SK-N-SH (cell line): Measurements from ENCODE around the gene PAPSS2. TPM values are rescaled to one million over a fixed set of nuclear protein-coding genes. Genes with fewer than 3 reads are reported as not detected.

Source experiments
- CTCF ChIA-PET: fragments of 300-600, 350-600 bp; formaldehyde crosslinking; extraction: SDS; loops from one replicate; lab custom pipeline; 2021; lab: Yijun Ruan, JAX
- POLR2A ChIA-PET: fragments of 350-600 bp; sonication (Branson Sonifier 250); formaldehyde crosslinking; extraction: SDS; loops from one replicate; lab custom pipeline; 2020; ENCODE audit warnings: antibody characterized with exemption, inconsistent platforms; lab: Yijun Ruan, JAX
- DNase-seq: peaks from one replicate; pipeline ENCODE4 v3.0.0; 2012
- H2AFZ ChIP-seq: fragments of 200-600 bp; sonication (generic); 2 replicates; pipeline ENCODE4 v1.8.1; 2016; ENCODE audit warnings: antibody characterized with exemption, mild to moderate bottlenecking, low read depth
- H3F3A ChIP-seq: fragments of 200-600 bp; sonication (generic); replicated peaks from 2 replicates; pipeline ENCODE3; 2016; ENCODE audit warnings: antibody characterized with exemption, mild to moderate bottlenecking; ENCODE audit not compliant: insufficient read depth
- H3K27ac ChIP-seq, 2 experiments: fragments of 200-500 bp in 1 of 2; fragments of 200-600 bp in 1 of 2; sonication (Bioruptor generic) in 1 of 2; sonication (generic), shearing (Covaris generic) in 1 of 2; 2 replicates each; pipeline versions ENCODE4 v1.5.1 to v1.6.1; 2014 to 2016; ENCODE audit warnings: low read depth in 2 of 2, inconsistent platforms in 1 of 2, low read length in 1 of 2, mild to moderate bottlenecking in 1 of 2, mixed read lengths in 1 of 2
- H3K27me3 ChIP-seq: fragments of 200-600 bp; sonication (generic), shearing (Covaris generic); 2 replicates; pipeline ENCODE4 v1.6.1; 2016; ENCODE audit warnings: mixed run types; ENCODE audit not compliant: insufficient read depth
- H3K36me3 ChIP-seq, 2 experiments: fragments of 200-500 bp in 1 of 2; fragments of 200-600 bp in 1 of 2; sonication (Bioruptor generic) in 1 of 2; sonication (generic) in 1 of 2; replicated peaks in 1 of 2; 2 replicates each; pipeline versions ENCODE3 to v1.5.1; 2014 to 2016; ENCODE audit warnings: low read length in 1 of 2, mild to moderate bottlenecking in 1 of 2; ENCODE audit not compliant: insufficient read depth in 2 of 2, control insufficient read depth in 1 of 2
- H3K4me1 ChIP-seq, 2 experiments: fragments of 200-500 bp in 1 of 2; fragments of 200-600 bp in 1 of 2; sonication (Bioruptor generic) in 1 of 2; sonication (generic), shearing (Covaris generic) in 1 of 2; 2 replicates each; pipeline versions ENCODE4 v1.5.1 to v1.6.1; 2014 to 2016; ENCODE audit warnings: low read depth in 1 of 2, low read length in 1 of 2, mixed run types in 1 of 2; ENCODE audit not compliant: insufficient read depth in 2 of 2, control insufficient read depth in 1 of 2
- H3K4me2 ChIP-seq: fragments of 200-600 bp; sonication (generic), shearing (Covaris generic); 2 replicates; pipeline ENCODE4 v1.6.1; 2017; ENCODE audit warnings: mixed run types
- H3K4me3 ChIP-seq, 2 experiments: fragments of 200-500 bp in 1 of 2; fragments of 200-600 bp in 1 of 2; sonication (Bioruptor generic) in 1 of 2; sonication (generic), shearing (Covaris generic) in 1 of 2; 2 replicates each; pipeline versions ENCODE4 v1.5.1 to v1.8.1; 2014 to 2016; ENCODE audit warnings: low read depth in 2 of 2, inconsistent platforms in 1 of 2, low read length in 1 of 2, mild to moderate bottlenecking in 1 of 2, mixed read lengths in 1 of 2, moderate library complexity in 1 of 2
- H3K79me2 ChIP-seq: fragments of 200-600 bp; sonication (generic); 2 replicates; pipeline ENCODE4 v1.8.1; 2017; ENCODE audit warnings: mild to moderate bottlenecking; ENCODE audit not compliant: insufficient read depth
- H3K9ac ChIP-seq: fragments of 200-600 bp; sonication (generic); 2 replicates; pipeline ENCODE4 v1.6.1; 2017; ENCODE audit warnings: mixed run types
- H3K9me2 ChIP-seq: fragments of 200-600 bp; sonication (generic); 2 replicates; pipeline ENCODE4 v1.6.1; 2017; ENCODE audit warnings: mixed run types
- H3K9me3 ChIP-seq: fragments of 200-600 bp; sonication (generic); 2 replicates; pipeline ENCODE4 v1.6.1; 2017; ENCODE audit warnings: mixed run types, mild to moderate bottlenecking, moderate library complexity
- H4K20me1 ChIP-seq: fragments of 200-600 bp; sonication (generic); 2 replicates; pipeline ENCODE4 v1.6.1; 2017; ENCODE audit warnings: mild to moderate bottlenecking, mixed run types; ENCODE audit not compliant: insufficient read depth
- EZH2phosphoT487 ChIP-seq: fragments of 200-600 bp; sonication (generic); IDR thresholded peaks from 2 replicates; pipeline ENCODE4 v1.6.1; 2017; ENCODE audit warnings: low read depth, mixed run types, mild to moderate bottlenecking, antibody characterized with exemption, moderate library complexity, borderline replicate concordance
- FOXJ3 ChIP-seq: sonication (generic); formaldehyde crosslinking; IDR thresholded peaks from 2 replicates; pipeline ENCODE4 v1.5.1; 2020; ENCODE audit warnings: mild to moderate bottlenecking, missing genetic modification reagents
- GATA2 ChIP-seq: sonication (generic); formaldehyde crosslinking; IDR thresholded peaks from 2 replicates; pipeline ENCODE4 v1.5.0; 2020; ENCODE audit warnings: mild to moderate bottlenecking, missing genetic modification reagents
- JUND ChIP-seq: IDR thresholded peaks from 2 replicates; pipeline ENCODE4 v1.4.0; 2012
- MEF2A ChIP-seq: IDR thresholded peaks from 2 replicates; pipeline ENCODE4 v1.4.0; 2012; ENCODE audit warnings: low read depth, borderline replicate concordance
- MXI1 ChIP-seq: IDR thresholded peaks from 2 replicates; pipeline ENCODE4 v1.6.1; 2012; ENCODE audit warnings: mild to moderate bottlenecking, low read depth, low read length, improper control_type of control experiment
- NRF1 ChIP-seq: IDR thresholded peaks from 2 replicates; pipeline ENCODE4 v1.6.1; 2012; ENCODE audit warnings: low read depth, mild to moderate bottlenecking, low read length
- RCOR1 ChIP-seq: fragments of 150-350 bp; IDR thresholded peaks from 2 replicates; pipeline ENCODE4 v1.6.1; 2017; ENCODE audit warnings: antibody characterized with exemption, low read length
- RXRA ChIP-seq: IDR thresholded peaks from 2 replicates; pipeline ENCODE4 v1.4.0; 2012; ENCODE audit warnings: low read depth, mild to moderate bottlenecking, borderline replicate concordance
- TCF12 ChIP-seq: IDR thresholded peaks from 2 replicates; pipeline ENCODE4 v1.4.0; 2012
- TEAD4 ChIP-seq: IDR thresholded peaks from 2 replicates; pipeline ENCODE4 v1.4.0; 2012; ENCODE audit warnings: mild to moderate bottlenecking, borderline replicate concordance; ENCODE audit not compliant: insufficient read depth
- YY1 ChIP-seq: IDR thresholded peaks from 2 replicates; pipeline ENCODE4 v1.4.0; 2012; ENCODE audit warnings: low read depth, mild to moderate bottlenecking
- ZBTB33 ChIP-seq: IDR thresholded peaks from 2 replicates; pipeline ENCODE4 v1.4.0; 2012; ENCODE audit warnings: low read depth, borderline replicate concordance
- WGBS: methylation state at CpG from one replicate; pipeline ENCODE4 v1.1.6; 2017; ENCODE audit warnings: low lambda C conversion rate; 5-methylcytosine and 5-hydroxymethylcytosine counted together
- polyA plus RNA-seq, 3 experiments: library from polyadenylated mRNA; depleted of rRNA; stranded (reverse); fragments of >200 nt; gene quantifications; 2 replicates each; pipeline ENCODE4 v1.2.3, GENCODE V29; 2012
- TF ChIP-seq, protein P1 (sequence below): IDR thresholded peaks from 2 replicates; pipeline ENCODE4 v1.6.1; 2012; ENCODE audit warnings: mild to moderate bottlenecking, low read depth, low read length, moderate library complexity
- TF ChIP-seq, protein P2 (sequence below): fragments of 150-350 bp; IDR thresholded peaks from 2 replicates; pipeline ENCODE4 v1.6.1; 2016; ENCODE audit warnings: mild to moderate bottlenecking, low read depth, low read length
- TF ChIP-seq, protein P3 (sequence below): fragments of 200-600 bp; sonication (generic); IDR thresholded peaks from 2 replicates; pipeline ENCODE4 v1.6.1; 2017; ENCODE audit warnings: antibody characterized with exemption, mild to moderate bottlenecking, moderate library complexity

PAPSS2 gene
- polyA plus RNA-seq, 1 of the 3 experiments (the other 2 are of a cell fraction): 50.0 TPM

GRCh38 chr10:87634311-87634710 lies 25.4 kb upstream of the PAPSS2 start:
- POLR2A ChIA-PET: no interaction called here
- TF ChIP-seq TEAD4: no peak
- TF ChIP-seq TCF12: no peak
- no peak for TF ChIP-seq ZBTB33
- no peak for TF ChIP-seq RCOR1
- TF ChIP-seq, protein P1, sequence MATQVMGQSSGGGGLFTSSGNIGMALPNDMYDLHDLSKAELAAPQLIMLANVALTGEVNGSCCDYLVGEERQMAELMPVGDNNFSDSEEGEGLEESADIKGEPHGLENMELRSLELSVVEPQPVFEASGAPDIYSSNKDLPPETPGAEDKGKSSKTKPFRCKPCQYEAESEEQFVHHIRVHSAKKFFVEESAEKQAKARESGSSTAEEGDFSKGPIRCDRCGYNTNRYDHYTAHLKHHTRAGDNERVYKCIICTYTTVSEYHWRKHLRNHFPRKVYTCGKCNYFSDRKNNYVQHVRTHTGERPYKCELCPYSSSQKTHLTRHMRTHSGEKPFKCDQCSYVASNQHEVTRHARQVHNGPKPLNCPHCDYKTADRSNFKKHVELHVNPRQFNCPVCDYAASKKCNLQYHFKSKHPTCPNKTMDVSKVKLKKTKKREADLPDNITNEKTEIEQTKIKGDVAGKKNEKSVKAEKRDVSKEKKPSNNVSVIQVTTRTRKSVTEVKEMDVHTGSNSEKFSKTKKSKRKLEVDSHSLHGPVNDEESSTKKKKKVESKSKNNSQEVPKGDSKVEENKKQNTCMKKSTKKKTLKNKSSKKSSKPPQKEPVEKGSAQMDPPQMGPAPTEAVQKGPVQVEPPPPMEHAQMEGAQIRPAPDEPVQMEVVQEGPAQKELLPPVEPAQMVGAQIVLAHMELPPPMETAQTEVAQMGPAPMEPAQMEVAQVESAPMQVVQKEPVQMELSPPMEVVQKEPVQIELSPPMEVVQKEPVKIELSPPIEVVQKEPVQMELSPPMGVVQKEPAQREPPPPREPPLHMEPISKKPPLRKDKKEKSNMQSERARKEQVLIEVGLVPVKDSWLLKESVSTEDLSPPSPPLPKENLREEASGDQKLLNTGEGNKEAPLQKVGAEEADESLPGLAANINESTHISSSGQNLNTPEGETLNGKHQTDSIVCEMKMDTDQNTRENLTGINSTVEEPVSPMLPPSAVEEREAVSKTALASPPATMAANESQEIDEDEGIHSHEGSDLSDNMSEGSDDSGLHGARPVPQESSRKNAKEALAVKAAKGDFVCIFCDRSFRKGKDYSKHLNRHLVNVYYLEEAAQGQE: no peak
- TF ChIP-seq FOXJ3 (CRISPR knock-in tag): no peak
- TF ChIP-seq, protein P2, sequence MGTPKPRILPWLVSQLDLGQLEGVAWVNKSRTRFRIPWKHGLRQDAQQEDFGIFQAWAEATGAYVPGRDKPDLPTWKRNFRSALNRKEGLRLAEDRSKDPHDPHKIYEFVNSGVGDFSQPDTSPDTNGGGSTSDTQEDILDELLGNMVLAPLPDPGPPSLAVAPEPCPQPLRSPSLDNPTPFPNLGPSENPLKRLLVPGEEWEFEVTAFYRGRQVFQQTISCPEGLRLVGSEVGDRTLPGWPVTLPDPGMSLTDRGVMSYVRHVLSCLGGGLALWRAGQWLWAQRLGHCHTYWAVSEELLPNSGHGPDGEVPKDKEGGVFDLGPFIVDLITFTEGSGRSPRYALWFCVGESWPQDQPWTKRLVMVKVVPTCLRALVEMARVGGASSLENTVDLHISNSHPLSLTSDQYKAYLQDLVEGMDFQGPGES: no peak
- TF ChIP-seq NRF1: no peak
- no peak for TF ChIP-seq MXI1
- no peak for TF ChIP-seq GATA2
- no peak for TF ChIP-seq MEF2A
- TF ChIP-seq JUND: no peak
- TF ChIP-seq YY1: no peak
- TF ChIP-seq RXRA: no peak
- TF ChIP-seq EZH2phosphoT487: no peak
- TF ChIP-seq, protein P3, sequence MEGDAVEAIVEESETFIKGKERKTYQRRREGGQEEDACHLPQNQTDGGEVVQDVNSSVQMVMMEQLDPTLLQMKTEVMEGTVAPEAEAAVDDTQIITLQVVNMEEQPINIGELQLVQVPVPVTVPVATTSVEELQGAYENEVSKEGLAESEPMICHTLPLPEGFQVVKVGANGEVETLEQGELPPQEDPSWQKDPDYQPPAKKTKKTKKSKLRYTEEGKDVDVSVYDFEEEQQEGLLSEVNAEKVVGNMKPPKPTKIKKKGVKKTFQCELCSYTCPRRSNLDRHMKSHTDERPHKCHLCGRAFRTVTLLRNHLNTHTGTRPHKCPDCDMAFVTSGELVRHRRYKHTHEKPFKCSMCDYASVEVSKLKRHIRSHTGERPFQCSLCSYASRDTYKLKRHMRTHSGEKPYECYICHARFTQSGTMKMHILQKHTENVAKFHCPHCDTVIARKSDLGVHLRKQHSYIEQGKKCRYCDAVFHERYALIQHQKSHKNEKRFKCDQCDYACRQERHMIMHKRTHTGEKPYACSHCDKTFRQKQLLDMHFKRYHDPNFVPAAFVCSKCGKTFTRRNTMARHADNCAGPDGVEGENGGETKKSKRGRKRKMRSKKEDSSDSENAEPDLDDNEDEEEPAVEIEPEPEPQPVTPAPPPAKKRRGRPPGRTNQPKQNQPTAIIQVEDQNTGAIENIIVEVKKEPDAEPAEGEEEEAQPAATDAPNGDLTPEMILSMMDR: no peak
- Histone ChIP-seq H3K9ac (no peak overlapping the region), H3K4me2 (no peak overlapping the region), H3F3A (peaks cover 6% of the 10 kb centered on the region), H3K9me3 (no peaks in the 10 kb centered on the region), H3K27ac (no peak overlapping the region), H3K9me2 (no peaks in the 10 kb centered on the region), H3K4me3 (no peak overlapping the region), H3K36me3 (no peaks in the 10 kb centered on the region), H3K79me2 (no peaks in the 10 kb centered on the region), H4K20me1 (no peaks in the 10 kb centered on the region), H3K4me1 (peaks cover 0 to 10% of the 10 kb centered on the region in 2 experiments; a peak in 1 of 4 replicates), H2AFZ (no peak overlapping the region), H3K27me3 (no peaks in the 10 kb centered on the region)
- CTCF ChIA-PET: no interaction called here
- no peak for DNase-seq
- 95% methylated on average over 2 of the region's 2 CpGs for WGBS
